NCI-H146 (cell line): ENCODE measurements around the gene FKBP3.
"Not testable (repeated sequence)": the region's sequence is repeated elsewhere in the genome, so short reads cannot be mapped to it uniquely, and the experiment has no call there.

Experiments used
- DNase-seq: peaks from one replicate; lab custom pipeline; 2025; lab: John Stamatoyannopoulos, UW

The FKBP3 gene

DNA sequence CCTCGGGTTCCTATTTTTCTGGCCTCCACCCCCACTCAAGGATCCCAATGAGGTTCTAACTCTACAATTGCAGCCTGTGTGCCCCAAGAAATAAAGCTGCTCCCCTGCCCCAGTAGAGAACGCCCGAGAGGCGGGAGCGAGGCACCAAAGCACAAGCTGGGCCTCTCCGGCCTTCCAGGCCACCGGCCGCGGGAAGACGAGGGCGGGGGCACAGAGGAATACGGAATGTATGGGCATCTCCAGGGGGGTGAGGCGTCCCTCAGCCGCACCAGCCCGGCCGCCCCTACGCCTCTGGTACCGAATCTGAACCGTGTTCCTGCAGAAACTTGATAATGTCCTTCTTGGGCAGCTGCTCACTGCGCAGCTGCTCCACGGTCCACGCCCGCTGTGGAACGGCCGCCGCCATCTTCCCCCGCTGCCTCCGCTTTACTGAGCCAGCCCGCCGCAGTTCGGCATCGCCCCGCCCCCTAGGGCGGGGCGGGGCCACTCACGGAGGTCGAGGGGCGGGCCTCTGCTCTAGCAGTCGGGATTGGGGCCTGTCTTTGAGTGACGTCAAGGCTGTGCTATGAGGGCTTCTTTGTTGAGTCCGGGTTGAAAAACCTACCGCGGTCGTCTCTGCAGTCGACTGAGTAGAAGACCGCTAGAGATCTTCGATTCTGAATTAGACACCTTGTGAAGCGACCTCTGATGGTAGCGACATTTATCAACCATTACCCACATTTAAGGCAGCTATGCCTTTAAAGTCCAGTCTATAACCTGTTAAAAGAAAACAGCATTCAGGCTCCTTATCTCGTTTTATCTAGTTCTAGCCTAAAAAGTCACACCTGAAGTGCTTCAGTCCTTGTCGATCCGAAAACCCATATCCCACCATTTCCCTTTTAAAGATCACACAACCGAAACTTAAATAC lies at the start of gene FKBP3:
FKBP3 (minus strand) TSS at position 431 of the 908 bp plus-strand sequence; CDS start at position 406, 25 bp downstream.
- peak; percentile 99 for DNase-seq

- no peak for DNase-seq
Measured at GRCh38 chr14:45181806-45182205, 47.5 kb upstream of the FKBP3 start.

DNA sequence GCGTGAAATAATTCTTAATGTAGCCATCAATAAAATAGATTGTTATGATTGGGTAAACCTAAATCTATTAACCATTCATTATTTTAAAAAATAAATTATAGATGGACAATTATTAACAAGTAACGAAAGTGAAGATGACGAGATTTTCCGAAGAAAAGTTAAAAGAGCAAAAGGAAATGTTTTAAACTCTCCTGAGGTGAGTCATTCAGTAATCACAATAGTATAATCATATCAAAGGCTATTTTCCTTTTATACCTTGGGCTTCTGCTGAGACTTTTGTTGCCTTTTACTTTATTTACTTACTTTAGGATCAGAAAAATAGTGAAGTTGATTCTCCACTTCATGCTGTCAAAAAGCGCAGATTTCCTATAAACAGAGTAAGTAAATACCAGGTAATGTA lies 47.0 kb upstream of the FKBP3 start:
- DNase-seq = no peak

GRCh38 chr14:45177076-45177475 lies 42.8 kb upstream of the FKBP3 start:
- DNase-seq = no peak

DNA sequence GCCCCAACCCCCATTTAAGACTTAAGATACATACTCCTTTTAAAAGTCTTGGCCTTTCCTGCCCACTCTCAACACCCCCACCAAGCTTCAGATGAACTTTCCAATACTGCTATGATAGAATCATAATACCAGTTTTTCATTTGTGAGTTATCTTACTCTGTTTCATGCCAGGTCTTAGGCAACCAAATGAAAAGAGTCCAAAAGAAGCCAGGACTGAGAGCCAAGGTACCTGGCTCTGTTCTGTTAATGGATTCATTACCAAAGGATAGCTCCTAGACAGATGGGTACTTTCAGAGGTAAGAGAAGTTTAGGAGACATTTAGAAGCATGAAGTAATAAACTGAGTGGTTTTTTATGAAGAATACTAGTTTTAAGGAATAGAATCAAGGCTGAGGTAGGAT lies 35.6 kb upstream of the FKBP3 start:
- no peak for DNase-seq

DNA sequence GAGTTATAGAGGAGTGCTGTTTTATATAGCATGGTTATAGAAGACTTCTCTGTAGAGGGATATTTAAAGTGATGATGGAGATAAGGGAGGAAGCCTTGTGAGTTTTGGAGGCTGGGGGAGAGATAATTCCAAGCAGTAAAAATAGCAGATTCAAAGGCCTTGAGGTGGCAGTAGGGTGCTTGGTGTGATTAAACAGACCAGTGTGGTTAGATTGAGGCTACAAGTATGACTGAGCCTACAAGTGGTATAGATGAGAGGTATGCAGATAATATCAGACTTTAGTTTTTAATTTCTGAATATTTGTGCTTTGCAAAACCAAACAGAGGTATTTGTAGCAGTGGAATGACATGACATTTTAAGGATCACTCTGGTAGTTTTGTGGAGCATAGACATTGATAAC lies 21.8 kb upstream of the FKBP3 start:
- DNase-seq = no peak

DNA sequence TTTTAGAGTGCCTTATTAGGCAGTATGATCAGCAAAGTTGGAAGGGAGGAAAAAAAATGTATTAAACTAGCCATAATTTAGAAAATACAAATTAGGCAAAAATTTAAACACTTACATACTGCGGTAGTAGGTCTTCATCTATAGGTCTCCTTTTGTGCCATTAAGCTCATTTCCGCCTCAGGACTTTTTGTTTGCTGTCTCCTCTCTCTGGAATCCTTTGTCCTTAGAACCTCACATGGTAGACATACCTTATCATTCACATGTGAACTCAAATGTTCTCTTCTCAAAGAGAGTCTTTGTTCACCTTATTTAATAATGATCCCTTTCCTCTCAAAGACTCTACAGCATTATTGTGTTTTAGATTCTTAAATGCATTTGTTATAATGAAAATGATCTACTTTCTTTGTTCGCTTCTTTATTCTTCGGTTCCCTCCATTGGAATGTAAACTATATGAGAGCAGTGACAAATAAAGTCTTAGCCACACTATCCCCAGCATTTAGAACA lies 16.2 kb upstream of the FKBP3 start:
- DNase-seq = no peak

DNA sequence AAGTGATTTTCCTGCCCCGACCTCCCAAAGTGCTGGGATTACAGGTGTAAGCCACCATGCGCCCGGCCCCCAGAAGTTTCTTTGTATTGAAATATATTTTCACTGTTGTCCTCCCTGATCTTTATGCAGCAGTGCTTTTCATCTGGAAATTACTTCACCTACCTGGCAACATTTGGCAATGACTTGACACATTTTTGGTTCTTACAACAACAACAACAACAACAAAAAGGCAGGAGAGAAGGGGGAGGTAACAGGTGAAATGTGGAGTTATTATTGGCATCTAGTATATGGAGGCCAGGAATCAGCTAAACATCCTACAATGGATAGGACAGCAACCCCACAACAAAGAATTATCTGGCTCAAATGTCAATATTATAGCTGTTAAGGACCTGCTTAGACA lies 15.3 kb upstream of the FKBP3 start:
- no peak for DNase-seq

DNA sequence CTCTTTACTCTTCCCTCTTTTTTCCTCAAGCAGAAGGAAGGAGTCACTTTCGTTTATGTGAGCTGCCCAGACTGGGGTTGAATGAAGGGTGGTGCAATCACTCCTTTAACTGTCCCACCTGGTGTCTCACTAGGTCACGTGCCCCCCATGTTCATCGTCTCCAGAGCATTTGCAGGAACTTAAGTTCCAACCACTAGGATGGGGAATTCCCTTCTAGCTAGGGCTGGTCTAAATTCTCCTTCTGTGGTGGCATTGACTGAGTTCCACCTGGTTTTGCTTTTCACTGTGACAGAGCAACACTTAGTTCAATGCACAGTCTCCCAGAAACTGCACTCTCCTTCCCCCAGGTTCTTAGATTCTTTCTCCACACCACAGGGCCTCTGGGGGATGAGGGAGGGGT lies 10.9 kb upstream of the FKBP3 start:
- no peak for DNase-seq

- DNase-seq = no peak
Measured at GRCh38 chr14:45144658-45145057, 10.4 kb upstream of the FKBP3 start.

- DNase-seq = not testable (repeated sequence)
Measured at GRCh38 chr14:45142083-45142482, 7.8 kb upstream of the FKBP3 start.

- DNase-seq = no peak
Measured at GRCh38 chr14:45140661-45141187, 6.4 kb upstream of the FKBP3 start.

DNA sequence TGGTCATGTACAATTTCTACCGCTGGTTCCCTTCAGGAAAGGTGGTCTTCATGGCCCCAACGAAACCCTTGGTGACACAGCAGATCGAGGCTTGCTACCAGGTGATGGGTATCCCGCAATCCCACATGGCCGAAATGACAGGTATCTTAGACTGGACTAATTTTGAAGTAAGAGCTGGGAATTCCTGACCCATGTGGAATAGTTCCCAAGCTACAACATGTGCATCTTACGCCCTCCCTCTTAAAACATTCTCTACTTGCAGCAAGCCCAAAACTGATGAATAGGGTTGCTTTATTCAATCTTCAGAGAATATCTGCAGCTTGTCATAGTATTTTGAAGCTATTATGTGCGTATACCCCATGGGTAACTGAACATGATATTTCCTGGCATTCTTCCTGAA lies 2.1 kb upstream of the FKBP3 start:
- no peak for DNase-seq

- DNase-seq = peak; percentile 96
Measured at GRCh38 chr14:45135659-45136395, 1.5 kb upstream of the FKBP3 start, which contains the start of gene FANCM. Gene FANCM, plus strand, starts transcription at chr14:45135930. Its CDS starts 102 bp downstream, at chr14:45136032.

DNA sequence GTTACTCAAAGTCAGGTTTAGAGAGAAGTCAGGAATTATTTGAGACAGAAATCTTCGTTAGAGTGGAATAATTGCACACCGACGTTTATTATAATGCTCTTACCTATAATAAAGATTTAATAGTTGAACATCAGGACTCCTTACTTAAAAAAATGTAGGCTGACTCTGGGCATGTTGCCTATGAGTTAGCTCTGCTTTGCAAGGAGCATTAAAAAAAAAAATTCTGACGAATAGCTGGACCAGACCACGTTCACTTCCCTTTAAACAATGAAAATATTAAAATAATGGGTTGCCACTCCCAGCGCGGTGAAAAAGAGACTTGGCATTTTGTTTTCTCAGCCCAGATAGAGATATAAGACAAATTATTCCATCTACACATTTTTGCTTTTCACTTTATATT lies 875 bp upstream of the FKBP3 start:
- DNase-seq = peak; percentile 21

- DNase-seq = no peak
Measured at GRCh38 chr14:45133683-45134050, 614 bp downstream of the FKBP3 start.

DNA sequence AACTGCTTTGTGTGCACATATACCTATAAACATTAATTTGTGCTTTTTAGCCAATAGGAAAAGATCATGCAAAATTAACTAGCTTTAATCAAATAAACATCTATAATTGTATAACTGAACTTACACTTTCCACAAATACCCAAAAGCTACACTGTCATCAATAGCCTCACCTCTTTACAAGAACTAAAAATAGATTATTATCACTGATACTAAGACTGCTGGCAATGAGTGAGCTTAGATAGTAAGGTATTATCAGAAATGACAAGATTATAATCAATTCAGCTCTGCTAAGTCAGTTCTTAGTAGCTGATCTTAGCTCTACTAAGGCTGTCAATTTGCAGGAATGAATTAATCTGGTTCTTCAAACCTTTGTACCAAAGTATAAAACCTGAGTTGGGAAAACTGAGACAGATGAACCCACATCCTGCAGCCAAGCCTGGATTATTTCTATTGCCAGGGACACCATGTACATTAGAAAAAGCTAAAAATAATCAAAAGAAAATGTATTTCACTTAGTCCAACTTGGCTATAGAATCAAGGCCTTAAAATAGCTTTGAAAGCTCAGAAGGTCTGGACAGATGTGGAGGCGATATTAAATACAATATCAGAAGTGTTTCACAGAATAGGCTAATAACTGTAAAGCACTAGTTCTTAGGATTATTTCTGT lies 5.2 kb downstream of the FKBP3 start:
- DNase-seq = no peak

GRCh38 chr14:45125754-45126153 lies 8.5 kb downstream of the FKBP3 start:
- no peak for DNase-seq

GRCh38 chr14:45123271-45123670 lies 11.0 kb downstream of the FKBP3 start:
- DNase-seq = no peak

DNA sequence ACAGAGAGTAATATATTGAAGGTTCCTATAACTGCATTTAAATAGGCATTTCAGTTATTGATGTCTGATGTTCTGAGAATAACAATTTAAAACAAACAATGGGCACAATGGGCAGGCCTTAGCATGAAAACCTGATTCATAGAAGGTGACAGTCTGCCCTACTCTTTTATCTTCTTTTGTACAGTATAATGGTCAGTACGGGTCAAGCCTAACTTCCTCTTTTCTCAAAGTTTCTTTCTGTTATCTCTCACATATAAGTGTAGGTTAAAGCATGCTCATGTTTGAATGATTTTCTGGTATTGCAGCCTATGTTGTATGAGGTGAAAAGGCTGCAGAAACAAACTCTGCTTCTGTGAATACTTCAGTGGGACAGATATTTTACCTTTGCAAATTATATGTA lies 14.2 kb downstream of the FKBP3 start:
- DNase-seq = no peak

GRCh38 chr14:45118594-45118993 lies 15.7 kb downstream of the FKBP3 start:
- DNase-seq = no peak

DNA sequence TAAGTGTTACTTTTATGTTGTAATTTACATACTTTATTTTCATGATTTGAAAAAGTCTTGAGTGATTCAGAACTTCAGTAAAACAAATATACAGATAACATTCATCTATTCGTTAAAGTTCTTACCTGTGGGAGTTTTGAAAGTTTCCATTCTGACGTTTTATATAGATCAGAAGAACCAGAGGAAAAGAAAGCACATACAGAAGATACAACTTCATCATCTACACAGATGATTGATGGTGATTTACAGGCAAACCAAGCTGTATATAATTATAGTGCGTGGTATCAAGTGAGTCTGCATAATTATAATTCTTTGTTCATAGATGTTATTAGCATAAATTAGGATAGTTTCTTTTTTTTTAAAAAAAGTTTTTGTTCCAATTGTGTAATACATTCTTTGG lies 20.0 kb downstream of the FKBP3 start:
- DNase-seq = no peak
